HG03196 (cell line): ENCODE data around the gene FBRSL1.
A peak's percentile ranks its signal among the peaks of the same experiment; 100 is the strongest.
"Not testable (repeated sequence)": the region's sequence is repeated elsewhere in the genome, so short reads cannot be mapped to it uniquely, and the experiment has no call there.

Experiments used
- ATAC-seq: cut with Tn5 transposase; IDR thresholded peaks from one replicate; pipeline ENCODE4 v1.9.1; 2021; ENCODE audit not compliant: unreplicated experiment

FBRSL1 gene

DNA sequence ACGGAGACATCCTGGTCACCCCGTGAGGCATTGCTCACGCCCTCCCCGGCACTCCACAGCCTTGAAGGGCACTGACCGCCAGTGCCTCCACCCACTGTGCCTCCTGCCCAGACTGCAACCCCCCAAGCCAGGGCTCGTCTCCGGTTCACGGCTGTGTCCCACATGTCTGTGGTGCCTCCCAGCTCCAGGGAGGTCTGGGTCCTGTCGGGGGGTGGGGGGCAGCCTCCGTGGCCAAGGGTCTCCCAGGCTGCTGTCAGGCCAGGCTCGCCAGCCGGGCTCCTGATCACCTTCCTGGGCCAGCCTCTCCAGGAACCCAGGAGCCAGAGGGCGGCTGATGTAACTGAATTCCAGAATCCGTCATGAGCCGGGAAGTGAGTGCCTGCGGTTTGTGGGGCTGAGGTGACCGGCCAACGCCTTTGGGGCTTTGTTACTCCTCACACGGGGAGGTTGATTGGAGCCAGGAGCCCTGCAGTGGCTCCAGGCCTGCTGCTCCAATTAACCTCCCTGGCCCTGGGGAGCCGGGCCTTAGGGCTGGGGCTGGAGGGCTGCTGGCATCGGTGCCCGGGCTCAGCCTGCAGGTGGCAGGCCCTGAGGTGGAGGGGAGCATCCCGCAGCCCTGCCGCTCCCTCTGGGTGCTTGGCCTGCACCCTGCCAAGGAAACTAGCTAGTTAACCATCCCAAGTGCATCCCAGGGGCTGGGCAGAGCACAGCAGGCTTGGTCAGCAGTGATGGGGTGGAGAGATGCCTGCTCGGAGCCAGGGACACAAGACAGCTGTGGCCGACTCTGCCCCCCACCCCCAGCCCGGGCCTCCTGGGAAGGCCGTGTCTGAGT lies 36.4 kb upstream of the FBRSL1 start:
- no peak for ATAC-seq

DNA sequence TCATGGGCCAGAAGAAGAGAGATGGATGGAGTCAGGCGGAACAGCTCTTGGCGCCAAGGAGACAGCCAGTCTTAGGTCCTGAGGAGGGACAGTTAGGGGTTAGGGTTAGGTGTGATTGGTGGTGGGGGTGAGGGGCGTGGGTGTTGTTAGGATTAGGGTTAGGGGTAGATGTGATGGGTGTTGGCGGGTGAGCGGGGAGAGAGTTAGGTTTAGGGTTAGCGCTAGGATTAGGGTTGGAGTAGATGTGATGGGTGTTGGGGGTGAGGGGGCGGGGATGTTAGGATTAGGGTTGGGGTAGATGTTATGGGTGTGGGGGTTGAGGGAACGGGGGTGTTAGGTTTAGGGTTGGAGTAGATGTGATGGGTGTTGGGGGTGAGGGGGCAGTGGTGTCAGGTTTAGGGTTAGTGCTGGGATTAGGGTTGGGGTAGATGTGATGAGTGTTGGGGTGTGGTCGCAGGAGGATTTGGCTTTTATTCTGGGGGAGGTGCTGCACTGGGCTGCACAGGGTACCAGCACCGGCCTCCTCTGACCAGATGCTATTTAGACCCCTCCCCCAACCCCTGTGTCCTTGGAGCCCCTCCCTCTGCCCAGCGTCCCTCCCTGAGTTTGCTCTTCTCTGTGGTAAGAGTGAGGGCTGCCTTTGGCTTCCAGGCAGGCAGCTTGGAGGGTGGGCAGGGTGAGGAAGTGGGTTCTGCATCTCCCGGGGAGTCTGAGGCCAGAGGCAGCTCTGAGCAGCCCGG lies 35.6 kb upstream of the FBRSL1 start:
- no peak for ATAC-seq

DNA sequence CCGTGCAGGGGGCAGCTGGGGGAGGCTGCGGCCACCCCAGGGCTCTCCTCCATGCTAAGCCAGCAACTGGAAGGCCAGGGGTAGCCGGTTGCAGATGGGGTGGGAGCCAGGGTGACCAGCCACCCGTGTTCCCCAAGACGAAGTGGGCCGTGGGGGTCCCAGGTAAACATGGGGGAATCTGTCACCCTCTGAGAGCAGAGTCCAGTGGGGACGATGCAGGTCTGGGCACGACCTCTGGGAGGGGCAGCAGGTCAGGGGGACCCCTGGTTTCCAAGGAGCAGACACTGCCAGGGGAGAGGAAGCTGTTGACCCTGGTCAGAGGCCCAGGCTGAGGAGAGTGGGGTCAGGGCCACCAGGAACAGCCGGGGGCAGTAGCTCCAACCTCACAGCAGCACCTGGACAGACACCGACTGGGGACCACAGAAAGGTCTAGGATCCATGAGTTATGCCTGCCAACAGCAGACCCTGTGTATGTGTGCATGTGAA lies 35.0 kb upstream of the FBRSL1 start:
- no peak for ATAC-seq

DNA sequence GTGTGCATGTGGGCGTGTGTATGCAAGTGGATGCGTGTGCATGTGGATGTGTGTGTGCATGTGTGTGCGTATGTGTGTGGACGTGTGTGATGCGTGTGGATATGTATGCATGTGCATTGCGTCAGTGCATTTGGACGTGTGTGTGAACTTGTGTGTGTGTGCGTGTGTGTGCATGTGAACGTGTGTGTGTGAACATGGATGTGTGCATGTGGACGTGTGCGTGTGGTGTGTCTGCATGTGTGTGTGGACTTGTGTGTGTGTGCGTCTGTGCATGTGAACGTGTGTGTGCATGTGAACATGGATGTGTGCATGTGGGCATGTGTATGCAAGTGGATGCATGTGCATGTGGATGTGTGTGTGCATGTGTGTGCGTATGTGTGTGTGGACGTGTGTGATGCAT lies 34.4 kb upstream of the FBRSL1 start:
- ATAC-seq = no peak

DNA sequence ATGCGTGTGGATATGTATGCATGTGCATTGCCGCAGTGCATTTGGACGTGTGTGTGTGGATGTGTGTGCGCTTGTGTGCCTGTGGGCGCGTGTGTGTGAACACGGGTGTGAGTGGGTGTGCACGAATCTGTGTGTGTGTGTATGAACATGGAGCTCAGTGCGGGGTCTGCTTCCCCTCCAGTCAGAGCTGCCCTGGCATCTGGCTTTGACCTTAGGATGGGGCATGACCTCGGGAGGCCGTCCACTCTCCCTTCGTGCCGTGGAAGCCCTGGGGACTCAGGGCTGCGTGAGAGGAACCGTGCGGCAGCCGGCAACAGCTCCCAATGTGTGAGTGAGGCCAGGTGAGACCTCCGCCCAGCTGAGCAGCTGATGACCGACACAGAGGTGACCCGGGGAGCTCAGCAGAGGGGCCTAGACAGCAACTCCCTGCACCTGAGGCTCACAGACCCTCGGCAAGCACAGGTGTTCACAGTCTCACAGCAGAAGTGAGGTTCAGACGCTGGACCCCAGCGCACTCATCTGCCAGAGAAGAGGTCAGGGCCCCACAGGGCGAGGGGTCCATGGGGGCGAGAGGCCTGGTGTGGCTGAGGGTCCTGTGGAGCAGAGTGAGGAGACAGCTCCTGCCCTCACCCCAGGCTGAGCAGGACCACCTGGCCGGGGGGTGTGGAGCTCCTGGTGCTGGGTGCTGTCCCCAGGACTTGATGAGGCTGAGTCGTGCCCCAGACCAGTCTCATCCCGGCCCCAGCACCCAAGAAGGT lies 33.6 kb upstream of the FBRSL1 start:
- ATAC-seq = no peak

DNA sequence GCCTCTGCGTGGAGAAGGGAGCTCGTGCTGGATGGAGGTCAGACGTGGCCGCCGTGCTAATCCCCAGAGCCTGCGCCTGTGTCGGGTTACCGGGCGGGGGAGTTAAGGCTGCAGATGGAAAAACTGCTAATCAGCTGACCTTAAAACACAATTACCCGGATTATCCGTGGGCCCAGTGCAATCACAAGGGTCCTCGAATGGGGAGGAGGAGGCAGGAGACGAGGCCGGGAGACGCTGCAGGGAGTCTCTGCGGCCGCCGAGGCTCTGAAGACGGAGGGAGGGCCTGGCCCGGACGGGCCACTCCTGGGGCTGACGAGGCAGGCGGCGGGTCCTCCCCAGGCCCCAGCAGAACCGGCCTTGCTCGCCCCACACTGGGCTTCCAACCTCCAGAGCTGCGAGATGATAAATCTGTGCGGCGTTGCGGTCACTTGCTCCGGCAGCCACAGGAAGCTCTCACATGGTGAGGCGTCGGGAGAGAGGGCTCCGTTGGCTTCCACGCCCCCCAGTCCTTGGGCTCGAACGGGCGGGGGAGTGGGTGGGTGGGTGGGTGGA lies 32.9 kb upstream of the FBRSL1 start:
- ATAC-seq = no peak

DNA sequence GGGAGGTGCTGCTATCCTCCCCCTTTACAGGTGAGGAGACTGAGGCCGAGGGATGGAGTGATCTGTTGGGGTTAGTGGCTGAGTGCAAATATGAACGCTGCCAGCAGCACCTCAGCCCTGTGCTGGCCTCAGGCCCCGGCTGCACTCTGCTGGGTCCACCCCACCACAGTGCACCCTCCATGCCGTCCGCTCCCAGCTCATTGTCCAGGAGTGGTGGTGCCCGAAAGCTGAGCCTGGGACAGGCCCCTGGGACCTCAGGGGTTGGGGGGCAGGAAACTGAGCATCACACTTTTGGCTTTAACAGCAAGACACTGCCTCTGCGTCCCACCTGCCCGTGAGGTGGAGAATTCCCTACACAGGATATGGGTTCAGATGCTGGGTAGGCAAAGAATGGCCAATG lies 31.5 kb upstream of the FBRSL1 start:
- ATAC-seq = no peak

DNA sequence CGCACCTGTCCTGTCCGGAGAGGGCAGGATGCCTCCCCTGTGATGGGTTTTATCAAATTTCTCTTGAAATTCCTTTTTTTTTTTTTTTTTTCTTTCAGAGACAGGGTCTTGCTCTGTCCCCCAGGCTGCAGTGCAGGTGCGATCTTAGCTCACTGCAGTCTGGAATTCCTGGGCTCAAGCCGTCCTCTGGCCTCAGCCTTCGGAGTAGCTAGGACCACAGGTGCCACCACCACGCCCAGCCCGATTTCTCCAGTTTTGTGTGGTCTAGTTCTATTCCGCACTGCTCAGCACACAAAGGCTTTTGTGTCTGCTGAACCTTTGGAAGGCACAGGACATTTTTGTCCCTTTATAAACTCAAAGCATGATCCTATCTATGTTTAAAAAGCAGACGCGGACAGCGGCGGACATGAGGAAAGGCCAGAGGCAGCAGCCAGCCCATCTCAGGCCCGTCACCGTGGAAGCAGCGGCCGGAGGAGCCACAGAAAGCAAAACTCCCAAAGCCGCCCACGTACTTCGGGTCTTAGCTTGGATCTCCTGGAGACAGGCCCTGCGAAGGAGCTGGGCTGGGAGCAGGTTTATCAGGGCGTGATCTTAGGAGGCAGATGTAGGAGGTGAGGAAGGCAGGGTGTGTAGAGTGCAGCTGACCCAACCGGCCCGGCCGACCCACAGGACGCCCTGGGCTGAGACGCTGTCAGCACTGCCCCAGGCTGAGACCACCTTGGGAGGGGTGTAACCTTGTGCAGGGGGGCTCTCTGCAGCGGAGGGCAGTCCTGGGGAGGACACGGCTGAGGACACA lies 30.9 kb upstream of the FBRSL1 start:
- no peak for ATAC-seq

DNA sequence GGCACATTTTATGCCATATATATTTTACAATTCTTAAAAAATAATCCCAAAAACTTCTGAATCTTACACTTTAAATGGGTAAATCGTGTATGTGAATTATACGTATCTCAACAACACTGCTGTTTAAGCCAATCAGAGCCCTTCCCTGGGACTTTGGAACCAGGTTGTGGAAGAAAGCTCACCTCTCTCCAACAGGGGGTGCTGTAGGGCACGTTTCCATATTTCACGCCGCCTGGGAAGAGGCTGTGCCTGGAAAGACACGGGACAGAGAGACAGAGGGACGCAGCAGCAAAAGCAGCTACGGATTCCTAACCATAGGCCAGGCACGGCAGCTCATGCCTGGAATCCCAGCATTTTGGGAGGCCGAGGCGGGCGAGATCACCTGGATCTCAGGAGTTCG lies 29.4 kb upstream of the FBRSL1 start:
- ATAC-seq = no peak

DNA sequence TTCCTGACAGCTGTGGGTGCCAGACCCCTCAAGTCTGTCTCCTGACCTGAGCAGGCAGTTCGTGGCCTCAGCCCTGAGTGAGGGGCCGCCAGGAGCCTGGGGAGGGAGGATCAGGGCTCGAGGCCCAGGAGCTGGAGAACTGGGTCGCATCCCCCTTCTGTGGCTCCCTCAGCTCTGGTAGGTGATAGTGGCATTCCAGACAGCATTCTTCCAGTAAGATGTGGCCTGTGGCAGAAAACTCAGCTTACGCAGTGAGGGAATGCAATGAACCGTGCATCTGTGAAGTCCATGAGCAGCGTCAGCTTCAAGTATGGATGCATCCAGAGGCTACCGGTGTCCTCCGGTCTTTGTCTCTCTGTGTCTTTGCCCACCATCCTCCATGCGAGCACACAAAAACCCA lies 28.4 kb upstream of the FBRSL1 start:
- ATAC-seq = no peak

DNA sequence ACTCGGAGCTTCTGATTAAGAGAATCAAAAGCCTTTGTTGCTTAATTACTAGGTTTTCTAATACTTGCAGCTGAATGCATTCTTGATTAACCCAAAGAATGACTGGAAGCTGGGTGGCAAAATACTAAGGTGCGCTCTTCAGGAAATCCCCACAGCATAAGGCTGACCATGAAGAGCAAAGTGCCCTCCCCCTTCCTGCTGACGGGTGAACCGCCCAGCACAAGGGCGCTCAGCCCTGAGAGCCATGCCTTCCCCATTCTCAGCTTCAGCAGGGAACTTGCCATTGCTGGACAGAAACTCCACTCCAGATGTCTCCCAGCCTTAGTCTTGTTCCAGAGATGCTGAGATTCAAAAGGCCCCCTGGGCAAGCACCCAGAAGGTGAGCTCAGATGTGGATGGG lies 27.2 kb upstream of the FBRSL1 start:
- no peak for ATAC-seq

DNA sequence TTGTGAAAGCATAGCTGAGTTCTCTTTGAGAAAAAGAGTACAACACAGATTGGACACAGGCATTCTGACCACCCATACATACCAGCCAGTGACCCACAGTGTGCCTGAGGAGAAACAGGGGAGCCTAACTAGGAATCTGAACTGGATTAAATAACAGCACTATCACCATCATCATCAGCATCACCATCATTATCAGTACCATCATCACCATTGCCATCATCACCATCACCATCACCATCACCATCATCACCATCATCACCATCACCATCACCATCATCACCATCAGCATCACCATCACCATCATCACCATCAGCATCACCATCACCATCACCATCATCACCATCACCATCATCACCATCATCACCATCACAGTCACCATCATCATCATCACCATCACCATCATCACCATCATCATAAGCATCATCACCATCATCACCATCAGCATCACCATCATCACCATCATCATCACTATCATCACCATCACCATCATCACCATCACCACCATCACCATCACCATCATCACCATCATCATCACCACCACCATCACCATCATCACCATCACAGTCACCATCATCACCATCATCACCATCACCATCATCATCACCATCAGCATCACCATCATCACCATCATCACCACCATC lies 26.5 kb upstream of the FBRSL1 start:
- ATAC-seq = not testable (repeated sequence)

DNA sequence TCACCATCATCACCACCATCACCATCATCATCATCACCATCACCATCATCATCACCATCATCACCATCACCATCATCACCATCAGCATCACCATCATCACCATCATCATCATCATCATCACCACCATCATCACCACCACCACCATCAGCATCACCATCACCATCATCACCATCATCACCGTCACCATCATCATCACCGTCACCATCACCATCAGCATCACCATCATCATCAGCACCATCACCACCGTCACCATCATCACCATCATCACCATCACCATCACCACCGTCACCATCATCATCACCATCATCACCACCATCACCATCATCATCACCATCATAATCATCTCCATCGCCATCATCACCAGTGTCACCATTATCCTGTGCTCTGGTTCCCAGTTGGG lies 25.6 kb upstream of the FBRSL1 start:
- not testable (repeated sequence) for ATAC-seq

DNA sequence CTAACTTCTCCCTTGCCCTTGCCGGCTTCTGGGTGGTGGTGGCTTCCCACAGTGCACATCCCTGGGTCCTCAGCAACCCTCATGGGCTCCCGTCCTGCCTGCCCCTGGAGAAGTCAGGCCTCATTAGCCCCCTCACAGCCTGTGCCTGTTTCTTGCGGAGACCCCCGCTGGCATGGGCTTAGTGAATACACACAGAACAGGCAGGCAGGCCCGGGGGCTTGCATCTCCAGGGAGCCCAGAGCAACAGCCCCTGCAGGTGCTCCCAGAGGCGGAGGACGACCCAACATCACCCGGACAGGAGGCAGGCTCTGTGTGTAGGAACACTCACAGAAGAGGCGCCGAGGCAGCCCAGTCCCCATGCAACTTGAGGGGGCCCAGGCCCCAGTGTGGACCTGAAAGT lies 25.1 kb upstream of the FBRSL1 start:
- ATAC-seq = no peak

DNA sequence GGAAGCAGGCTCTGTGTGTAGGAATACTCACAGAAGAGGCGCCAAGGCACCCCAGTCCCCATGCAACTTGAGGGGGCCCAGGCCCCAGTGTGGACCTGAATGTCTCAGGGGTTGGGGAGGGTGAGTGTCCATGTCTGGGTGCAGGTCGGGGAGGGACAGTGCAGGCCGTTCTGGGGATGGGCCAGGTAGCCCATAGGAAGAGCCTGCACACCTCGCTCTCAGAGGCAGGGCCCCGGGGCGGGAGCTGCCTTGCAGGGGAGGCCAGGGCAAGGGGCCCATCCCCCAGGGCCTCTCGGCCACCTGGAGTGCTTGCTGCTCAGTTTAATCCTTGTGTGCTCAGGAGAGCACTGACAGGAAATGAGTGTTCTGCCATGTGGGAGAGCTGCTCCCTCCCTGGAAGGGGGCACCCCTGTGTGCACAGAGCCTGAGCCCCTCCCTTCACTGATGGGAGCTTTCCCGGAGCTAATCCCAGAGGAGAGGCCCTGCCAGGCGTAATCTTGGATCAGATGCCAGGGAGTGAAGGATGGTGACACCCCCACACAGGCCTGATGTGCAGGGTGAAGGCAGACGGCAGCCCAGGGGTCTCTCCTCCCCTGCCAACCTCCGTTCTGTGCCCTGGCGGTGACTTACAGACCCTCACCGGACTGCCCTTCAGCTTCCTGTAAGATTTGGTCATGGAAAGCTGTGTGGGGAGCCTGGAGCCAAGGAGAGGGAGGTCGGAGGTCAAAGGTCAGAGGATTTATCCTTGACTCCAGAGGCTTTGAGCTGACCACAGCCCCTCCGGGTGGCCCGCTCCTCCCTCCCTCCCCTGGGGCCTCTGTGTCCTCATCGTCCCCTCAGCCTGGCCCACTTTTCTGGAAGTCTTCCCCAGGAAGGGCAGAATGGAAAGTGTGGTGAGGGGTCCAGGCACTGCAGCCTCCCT lies 24.4 kb upstream of the FBRSL1 start:
- no peak for ATAC-seq

DNA sequence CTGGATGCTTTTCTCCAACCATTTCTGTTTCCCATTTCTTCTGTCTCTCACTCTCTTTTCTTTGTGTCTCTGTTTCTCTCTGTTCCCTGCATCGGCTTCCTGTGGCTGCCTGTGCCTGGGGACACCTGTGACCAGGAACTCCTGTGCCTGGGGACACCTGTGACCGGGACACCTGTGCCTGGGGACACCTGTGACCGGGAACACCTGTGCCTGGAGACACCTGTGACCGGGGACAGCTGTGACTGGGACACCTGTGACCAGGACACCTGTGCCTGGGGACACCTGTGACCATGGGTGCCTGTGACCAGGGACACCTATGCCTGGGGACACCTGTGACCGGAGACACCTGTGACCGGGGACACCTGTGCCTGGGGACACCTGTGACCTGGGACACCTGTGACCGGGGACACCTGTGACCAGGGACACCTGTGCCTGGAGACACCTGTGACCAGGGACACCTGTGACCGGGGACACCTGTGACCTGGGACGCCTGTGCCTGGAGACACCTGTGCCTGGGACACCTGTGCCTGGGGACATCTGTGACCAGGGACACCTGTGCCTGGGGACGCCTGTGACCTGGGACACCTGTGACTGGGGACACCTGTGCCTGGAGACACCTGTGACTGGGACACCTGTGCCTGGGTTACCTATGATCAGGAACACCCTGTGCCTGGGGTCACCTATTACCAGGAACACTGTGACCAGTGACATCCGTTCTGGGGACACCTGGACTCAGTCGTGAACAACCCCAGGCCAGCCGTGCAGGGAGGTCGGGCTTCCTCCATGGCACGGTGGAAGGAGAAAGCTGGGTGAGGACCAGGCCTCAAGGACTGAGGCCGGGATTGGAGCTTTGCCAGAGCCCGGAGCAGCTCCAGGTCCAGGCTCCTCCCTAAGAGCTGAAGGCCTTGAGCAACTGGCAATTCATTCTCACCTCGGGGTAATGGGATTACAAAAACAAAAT lies 23.4 kb upstream of the FBRSL1 start:
- no peak for ATAC-seq

DNA sequence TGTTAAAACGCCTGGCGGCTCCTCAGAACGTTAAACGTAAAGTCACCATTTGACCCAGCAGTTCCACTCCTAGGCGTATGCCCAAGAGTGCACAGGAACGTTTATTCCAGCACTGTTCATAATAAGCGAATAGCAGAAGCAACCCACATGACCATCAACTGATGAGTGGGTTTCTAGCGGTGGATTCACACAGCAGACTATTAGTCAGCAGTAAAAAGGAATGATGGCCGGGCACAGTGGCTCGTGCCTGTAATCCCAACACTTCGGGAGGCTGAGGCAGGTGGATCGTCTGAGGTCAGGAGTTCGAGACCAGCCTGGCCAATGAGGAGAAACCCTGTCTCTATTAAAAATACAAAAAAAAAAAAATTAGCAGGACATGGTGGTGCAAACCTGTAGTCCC lies 22.4 kb upstream of the FBRSL1 start:
- ATAC-seq = no peak

DNA sequence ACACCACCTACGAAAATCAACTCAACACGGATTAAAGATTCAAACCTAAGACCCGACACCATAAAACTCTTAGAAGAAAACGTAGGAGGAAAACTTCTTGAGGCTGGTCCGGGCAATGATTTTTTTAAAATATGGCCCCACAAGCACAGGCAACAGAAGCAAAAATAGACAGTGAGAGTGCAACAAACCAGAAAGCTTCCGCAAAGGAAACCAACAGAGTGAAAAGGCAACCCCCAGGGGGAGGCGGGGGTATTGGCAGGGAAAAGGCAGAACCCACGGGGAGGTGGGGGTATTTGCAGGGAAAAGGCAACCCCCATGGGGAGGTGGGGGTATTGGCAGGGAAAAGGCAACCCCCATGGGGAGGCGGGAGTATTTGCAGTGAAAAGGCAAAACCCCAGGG lies 20.5 kb upstream of the FBRSL1 start:
- peak; percentile 46 for ATAC-seq
